Kidney glomerular epithelial cell (primary cell): ENCODE results near the gene RNF17.
"Not testable (repeated sequence)": the region's sequence is repeated elsewhere in the genome, so short reads cannot be mapped to it uniquely, and the experiment has no call there.

Experiments used
- DNase-seq: peaks from one replicate; lab custom pipeline; 2025; lab: John Stamatoyannopoulos, UW

Gene RNF17, protein sequence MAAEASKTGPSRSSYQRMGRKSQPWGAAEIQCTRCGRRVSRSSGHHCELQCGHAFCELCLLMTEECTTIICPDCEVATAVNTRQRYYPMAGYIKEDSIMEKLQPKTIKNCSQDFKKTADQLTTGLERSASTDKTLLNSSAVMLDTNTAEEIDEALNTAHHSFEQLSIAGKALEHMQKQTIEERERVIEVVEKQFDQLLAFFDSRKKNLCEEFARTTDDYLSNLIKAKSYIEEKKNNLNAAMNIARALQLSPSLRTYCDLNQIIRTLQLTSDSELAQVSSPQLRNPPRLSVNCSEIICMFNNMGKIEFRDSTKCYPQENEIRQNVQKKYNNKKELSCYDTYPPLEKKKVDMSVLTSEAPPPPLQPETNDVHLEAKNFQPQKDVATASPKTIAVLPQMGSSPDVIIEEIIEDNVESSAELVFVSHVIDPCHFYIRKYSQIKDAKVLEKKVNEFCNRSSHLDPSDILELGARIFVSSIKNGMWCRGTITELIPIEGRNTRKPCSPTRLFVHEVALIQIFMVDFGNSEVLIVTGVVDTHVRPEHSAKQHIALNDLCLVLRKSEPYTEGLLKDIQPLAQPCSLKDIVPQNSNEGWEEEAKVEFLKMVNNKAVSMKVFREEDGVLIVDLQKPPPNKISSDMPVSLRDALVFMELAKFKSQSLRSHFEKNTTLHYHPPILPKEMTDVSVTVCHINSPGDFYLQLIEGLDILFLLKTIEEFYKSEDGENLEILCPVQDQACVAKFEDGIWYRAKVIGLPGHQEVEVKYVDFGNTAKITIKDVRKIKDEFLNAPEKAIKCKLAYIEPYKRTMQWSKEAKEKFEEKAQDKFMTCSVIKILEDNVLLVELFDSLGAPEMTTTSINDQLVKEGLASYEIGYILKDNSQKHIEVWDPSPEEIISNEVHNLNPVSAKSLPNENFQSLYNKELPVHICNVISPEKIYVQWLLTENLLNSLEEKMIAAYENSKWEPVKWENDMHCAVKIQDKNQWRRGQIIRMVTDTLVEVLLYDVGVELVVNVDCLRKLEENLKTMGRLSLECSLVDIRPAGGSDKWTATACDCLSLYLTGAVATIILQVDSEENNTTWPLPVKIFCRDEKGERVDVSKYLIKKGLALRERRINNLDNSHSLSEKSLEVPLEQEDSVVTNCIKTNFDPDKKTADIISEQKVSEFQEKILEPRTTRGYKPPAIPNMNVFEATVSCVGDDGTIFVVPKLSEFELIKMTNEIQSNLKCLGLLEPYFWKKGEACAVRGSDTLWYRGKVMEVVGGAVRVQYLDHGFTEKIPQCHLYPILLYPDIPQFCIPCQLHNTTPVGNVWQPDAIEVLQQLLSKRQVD (N-terminal part only)

DNA sequence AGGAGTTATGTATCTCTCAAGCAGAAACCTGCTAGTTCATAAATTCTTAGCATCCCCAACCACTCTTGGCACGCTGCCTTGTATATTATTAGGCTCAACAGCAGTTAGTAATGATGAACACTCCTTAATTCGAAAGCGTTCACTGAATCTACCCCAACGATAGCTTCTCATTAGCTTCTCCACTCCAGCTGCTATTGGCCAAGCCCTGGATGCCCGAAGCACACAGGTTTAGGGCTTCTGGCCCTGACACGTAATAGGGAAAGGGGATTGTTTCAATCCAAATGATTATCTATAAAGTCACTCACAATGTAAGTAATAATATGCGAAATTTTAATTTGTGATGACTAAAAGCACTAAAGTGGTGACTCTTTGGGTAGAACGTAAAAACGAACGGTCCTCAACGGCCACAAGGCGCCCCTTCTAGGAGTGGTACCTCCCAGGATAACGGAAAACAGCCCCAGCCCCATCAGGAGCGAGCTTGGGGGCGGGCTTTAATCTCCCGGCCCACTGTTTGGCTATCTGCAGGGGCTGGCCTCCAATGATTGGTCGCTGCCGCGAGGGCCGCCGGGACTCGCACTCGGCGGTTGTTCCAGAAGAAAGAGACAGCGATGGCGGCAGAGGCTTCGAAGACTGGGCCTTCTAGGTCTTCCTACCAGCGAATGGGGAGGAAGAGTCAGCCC, at the start of gene RNF17:
Gene RNF17 (plus strand): TSS at position 574 of the 680 bp plus-strand sequence. CDS start 35 bp downstream, at position 609.
- no peak for DNase-seq

DNA sequence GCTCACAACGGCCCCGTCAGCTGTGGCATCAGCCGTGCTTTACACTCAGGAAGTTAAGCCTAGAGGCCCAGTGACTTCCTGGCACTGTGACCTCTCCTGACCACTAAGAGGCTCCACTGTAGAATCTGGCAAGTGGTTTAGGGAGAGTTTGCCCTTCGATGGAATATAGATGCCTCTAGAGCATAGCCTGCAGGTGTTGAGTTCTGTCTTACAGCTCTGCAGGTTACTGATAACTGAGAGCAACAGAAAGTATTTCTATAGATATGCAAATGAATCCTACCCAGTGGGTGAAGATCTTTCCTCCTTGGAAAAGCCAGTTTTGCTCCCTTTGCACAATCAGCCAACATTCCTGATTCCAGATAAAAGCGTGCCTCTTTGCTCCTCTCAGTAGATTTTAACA, 48.0 kb upstream of the RNF17 start:
- no peak for DNase-seq

DNA sequence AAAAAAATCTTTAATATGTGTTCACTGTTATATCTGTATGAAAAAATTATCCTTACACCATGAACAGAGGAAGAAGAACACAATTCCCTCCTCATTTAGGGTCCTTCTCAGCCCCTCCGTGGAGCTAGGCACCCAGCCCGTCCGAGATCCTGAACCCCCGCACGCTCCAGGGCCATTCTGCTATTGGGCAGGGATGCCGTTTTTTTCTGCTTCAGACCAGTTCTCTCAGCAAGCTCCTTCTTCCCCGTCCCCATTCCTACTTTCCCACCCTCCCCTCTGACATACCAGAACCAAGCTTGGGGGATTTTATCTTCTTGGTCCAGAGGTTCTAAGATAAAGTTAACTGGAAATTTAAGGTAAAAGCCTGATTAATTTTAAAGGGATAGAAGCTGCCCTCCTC, 47.5 kb upstream of the RNF17 start:
- no peak for DNase-seq

DNA sequence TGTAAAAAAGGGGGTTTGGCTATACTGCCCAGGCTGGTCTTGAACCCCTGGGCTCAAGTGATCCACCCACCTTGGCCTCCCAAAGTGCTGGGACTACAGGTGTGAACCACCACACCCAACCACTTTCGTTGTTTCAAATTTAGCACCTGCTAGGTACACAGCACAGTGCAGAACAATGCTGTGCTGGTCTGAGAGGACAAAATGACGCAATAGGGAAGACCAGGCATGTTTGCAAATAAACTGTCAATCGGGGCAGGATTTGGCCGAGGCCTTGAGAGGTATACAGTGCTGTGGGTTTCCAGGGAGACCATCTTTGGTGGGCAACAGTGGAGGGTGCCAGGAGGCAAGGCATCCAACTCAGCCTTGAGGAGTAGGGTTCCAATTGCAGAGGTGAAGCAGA, 46.8 kb upstream of the RNF17 start:
- DNase-seq: no peak

DNA sequence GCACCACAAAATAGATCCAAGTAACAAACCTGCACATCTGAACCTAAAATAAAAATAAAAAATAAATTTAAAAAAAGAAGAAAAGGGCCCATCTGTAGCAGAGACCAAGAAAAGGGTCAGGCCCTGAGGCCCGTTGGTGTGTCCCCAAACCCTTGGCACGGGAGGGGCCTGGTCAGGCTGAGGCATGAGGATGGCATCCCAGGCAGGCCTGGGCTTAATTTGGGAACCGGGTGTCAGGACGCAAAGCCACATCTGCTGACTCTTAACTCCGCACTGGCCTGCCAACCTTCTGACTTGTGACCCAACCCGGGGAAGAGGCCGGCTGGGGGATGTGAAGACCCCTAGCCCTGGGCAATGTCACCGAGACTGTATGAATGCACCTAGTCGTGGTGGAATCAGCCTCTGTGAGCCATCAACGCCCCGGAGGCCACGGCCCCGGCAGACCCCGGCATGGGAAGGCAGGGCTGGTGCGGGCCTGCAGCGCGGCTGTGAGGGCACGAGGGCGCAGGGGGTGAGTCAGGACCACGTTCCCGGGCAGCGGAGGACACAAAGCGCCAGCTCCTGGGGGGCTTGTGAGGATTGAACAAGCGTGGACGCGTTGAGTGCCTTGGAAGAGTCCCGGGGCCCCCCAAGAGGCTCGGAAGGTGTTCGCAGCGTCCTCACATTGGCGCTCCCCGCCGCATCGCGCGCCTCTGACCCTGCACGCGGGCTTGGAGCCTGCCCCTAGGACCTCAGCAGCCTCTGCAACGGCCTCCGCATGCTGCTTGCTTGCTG, 45.6 kb upstream of the RNF17 start:
- DNase-seq: no peak

DNA sequence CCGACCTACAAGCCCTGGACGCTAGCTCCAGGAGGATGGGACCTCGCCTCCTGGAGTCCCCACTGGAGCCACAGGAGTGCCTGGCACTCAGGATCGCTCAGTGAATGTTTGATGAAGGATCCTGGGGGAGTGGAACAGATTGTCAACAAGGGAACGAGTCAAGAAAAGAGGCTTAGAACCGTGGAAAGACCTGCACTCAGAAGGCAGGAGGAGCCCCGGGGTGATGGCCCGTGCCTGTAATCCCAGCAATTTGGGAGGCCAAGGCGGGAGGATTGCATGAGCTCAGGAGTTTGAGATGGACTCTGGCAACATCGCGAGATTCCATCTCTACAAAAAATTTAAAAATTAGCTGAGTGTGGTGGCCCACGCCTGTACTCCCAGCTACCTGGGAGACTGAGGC, 44.8 kb upstream of the RNF17 start:
- no peak for DNase-seq

DNA sequence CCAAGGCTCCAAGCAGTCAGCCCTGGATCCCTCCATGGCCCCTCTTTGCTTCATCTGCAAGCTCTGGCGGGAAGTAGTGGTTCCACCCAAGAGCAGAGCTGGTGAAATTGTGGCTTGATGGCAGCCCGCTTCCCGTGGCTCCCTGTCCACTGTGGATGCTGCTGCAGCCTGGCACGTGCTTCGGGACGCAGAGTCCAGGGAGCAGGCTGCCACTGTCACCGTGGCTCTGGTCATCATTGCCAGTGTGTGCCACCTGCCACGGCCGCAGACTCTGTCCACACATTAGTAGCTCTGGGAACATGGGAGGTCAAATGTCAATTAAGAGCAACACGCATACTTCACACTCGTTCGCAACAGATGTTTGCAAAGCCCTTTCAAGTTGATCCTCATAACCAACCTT, 40.8 kb upstream of the RNF17 start:
- no peak for DNase-seq

DNA sequence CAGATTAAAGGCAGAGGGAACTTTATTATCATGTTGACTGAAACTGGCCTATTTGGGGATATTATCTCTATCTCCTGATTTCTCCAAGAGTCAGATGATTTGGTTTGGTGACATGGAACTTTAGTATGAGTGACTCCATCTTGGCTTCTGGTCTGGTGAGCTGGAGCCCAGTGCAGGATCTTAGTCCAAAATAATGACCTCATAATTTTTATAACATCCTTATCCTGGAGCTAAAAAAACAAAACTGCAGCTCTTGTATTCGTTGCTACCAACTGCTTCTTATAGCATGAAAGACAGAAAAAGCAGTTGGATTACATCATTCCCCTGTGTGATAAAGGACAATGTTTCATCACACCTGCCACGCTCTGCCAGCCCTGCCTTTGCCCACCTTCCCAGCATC, 39.3 kb upstream of the RNF17 start:
- DNase-seq: no peak

DNA sequence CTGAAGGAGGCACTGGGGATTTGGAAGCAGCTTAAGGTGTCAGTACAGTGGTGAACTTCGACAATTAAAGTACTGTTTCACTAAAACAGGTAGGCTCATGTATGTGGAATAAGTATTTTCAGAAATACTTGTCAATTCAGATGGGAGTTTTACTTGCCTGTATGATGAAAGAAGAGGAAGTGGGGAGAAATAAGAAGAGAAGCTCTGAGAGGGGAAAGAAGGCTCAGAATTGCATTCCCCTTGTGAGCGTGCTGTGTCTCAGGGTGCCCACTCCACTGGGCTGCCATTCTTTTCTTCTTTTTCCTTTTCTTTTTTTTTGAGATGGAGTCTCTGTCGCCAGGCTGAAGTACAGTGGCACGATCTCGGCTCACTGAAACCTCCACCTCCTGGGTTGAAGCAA, 38.6 kb upstream of the RNF17 start:
- DNase-seq: no peak

DNA sequence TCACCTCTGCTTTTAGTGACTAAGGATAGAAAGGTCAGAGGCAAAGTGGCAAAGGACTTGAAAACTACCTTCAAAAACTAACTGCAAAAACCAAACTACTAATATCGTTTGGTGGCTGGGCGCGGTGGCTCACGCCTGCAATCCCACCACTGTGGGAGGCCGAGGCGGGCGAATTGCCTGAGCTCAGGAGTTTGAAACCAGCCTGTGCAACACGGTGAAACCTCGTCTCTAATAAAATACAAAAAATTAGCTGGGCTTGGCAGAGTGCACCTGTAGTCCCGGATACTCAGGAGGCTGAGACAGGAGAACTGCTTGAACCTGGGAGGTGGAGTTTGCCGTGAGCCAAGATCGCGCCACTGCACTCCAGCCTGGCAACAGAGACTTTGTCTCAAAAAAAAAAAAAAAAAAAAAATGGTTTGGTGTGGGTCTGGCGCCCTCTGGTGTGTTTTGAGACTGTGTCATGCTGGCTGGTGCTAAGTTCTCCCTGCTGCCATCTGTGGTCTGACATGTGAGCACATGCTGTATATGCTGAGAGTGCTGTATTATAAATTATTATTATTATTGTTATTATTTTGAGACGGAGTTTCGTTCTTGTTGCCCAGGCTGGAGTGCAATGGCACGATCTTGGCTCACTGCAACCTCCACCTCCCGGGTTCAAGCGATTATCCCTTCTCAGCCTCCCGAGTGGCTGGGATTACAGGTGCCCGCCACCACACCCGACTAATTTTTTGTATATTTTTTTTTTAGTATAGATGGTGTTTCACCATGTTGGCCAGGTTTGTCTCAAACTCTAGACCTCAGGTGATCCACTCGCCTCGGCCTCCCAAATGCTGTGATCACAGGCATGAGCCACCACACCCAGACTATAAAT, 36.0 kb upstream of the RNF17 start:
- DNase-seq: peak; percentile 67

DNA sequence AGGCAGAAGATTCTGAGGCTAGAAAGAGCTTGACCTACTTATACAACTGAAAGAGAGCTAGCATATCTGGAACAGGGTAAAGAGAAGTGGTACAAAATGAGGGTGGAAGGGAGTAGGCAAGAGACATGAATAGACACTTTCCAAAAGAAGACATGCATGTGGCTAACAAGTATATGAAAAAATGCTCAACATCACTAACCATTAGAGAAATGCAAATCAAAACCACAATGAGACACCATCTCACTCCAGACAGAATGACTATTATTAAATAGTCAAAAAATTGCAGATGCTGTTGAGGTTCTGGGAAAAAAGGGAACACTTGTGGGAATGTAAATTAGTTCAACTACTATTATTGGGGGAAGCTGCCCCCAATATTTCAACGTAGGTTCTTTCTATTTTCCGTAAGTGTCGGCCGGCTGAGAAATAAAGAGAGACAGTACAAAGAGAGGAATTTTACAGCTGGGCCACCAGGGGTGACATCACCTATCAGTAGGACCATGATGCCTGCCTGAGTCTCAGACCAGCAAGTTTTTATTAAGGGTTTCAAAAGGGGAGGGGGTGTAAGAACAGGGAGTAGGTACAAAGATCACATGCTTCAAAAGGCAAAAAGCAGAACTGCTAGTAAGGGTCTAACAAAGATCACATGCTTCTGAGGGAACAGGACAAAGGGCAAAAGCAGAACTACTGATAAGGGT, 32.9 kb upstream of the RNF17 start:
- not testable (repeated sequence) for DNase-seq

DNA sequence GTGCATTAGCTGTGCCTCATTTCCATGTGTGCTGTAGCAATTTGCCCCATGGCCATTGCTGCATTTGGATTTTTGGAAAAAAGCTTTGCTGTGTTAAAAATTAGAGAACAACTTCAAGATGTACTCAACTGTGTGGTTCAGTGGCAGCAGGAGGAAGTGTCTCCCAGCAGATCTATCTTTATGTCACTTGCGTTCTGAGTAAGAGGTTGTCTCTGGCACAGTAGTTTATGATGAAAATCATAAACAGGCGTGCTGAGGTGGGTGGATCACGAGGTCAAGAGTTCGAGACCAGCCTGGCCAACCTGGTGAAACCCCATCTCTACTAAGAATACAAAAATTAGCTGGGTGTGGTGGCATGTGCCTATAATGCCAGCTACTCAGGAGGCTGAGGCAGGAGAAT, 29.0 kb upstream of the RNF17 start:
- DNase-seq: no peak

DNA sequence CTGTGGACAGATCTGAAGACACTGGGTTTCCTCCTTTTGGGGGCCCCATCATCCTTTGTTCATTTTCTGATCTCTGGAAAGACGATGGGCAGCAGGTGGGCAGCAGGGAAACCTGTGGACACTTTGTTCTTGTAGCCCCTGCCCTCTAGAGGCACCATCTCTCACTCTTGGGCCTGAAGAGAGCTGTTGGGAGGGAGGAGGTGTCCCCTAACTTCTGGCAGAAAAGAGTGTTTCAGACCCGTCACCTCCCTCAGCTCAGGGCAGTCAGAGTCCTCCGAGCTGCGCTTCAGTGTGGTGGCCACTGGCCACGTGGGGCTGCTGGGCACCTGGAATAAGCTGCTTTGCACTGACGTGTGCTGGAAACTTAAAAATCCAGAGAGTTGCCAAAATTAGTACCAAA, 26.9 kb upstream of the RNF17 start:
- no peak for DNase-seq

DNA sequence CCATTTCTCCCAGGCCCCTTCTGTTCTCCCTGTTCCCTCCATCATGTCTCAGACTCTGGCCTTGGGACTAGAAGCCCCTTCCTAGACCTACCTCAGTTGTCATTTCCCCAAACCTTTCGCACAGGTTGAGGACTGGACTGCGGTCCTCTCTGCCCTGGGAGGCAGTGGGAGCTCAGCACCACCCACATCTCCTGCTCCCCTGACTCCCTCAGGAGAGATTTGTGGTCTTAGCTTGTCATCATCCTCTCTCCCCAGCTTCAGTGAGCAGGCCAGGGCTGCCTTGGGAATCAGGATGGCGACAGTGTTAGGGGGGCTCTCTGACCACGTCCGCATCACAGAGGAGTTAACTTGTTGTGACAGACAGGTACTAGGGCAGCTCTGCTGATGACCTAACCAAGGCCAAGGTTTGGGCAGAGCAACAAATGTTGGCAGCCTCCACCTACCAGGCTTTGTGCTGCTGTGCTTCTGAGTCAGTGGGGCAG, 25.6 kb upstream of the RNF17 start:
- DNase-seq: no peak

DNA sequence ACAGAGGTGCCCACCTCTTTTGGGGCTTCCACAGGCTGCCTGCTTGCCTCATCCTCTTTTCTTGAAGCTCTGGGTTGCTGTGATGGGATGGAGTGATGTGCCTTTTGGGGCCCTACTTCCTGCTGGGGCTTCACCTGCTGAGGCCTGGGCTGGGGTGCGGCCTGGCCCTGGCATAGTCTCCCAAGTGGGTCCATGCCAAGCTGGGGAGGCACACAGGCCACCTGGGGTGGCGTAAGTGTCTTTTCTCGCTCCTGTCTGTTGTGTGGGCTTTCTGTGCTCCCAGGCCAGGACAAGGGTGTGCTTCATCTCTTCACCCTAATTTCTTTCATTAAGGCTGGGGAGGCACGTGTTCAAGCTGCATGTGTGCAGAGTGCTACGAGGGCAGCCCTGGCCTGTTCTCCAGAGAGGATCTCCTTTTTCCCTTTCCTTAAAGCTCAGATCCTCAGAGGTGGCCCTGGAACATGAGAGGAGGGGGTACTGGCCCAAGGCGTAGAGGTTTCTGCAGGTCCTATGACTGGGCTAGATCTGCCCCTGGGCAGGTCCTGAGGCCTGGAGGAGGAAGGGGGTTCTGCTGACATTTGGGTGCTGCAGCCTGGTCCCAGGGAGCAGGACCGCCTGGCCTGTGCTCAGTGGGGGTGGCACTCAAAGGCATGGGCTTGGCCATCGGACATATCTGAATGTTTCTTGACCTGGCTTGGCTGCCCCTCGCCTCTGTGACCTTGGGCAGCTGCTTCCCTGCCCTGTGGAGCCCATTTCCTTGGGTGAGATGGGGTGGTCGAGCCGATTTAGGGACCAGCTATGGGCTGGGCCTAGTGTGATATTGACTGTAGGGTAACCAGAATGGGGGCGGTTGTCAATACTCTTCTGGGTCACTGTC, 23.7 kb upstream of the RNF17 start:
- no peak for DNase-seq

DNA sequence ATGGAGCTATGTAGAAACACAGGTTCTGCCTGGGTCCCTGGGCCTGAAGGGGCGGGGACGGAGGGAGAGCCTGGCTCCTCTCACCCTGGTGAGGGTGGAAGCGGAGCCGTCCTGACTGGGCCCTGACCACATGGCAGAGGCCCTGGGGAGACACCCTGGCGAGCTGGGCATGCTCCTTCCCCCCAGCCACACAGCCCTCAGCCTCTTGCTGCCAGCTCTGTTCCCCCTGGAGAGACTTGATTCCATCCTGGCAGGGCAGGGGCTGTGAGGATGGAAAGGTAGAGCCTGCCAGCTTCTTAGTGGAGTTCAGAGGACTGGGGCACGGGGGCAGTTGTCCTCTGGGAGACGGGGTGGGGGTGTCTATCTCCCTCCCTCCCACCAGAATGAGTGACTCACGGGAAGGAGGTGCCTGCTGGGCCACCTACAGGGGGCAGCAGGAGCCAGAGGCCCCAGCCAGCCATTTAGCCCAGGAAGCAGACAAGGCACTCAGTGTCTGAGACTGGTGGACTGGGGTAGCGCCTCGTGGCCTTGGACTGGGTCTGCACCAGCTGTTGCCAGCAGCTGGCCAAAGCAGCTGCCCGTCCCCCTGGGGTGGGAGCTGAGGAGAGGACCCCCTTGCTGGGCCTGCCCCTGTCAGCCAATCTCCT, 22.8 kb upstream of the RNF17 start:
- no peak for DNase-seq

DNA sequence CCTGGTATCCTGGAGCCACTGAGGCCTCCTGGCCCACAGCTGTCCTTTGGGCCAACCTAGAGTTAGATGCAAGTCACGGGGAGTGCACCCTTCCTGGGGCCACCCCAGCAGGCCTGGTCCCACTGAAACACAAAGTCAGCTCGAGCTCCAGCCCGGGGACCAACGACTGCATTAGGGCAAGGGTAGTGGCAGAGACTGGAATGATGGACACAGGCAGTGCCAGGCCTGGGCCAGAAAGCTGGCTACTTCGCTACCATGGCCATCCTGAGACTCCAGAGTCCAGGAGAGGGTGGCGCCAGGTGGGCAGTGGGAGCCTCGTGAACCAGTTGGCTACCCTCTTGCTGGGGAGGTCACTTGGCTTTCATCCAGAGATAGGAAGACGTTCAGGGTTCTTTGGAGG, 22.2 kb upstream of the RNF17 start:
- DNase-seq: no peak

DNA sequence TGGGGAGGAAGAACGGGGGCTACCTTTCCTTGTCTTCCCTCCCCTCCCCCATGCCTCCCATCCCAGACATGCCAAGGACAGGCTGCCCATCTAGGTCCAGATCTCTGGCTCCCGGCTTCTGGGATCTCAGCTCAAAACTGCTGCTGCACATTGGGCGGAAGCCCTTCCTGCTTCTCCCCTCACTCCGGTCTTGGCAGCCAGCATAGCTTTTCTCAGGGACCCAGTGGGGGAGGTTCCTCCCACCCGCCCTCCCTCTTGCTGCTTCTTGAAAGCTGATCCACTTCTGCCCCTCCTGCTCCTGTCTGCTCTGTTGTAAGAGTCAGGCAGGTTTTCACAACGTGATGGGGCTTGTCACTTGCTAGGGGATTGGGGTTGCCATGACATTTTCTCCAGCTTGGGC, 21.7 kb upstream of the RNF17 start:
- DNase-seq: no peak
